HEK293 (cell line): Measurements from ENCODE around the gene KIAA1586.

Source experiments
- CTCF ChIA-PET: fragments of 350-600 bp; formaldehyde crosslinking; extraction: SDS; loops from one replicate; lab custom pipeline; 2021; ENCODE audit warnings: antibody characterized with exemption; lab: Yijun Ruan, JAX
- POLR2A ChIA-PET: fragments of 300-600 bp; formaldehyde crosslinking; extraction: SDS; loops from one replicate; lab custom pipeline; 2020; ENCODE audit warnings: antibody characterized with exemption, inconsistent platforms; lab: Yijun Ruan, JAX
- H3K27ac ChIP-seq: fragments of 200-500 bp; sonication (Bioruptor generic); 2 replicates; pipeline ENCODE4 v1.5.1; 2014; ENCODE audit warnings: low read depth, low read length, control low read depth, inconsistent platforms; ENCODE audit errors: extremely low read depth
- H3K36me3 ChIP-seq, 2 experiments: fragments of 200-500 bp in 1 of 2; sonication (Bioruptor generic) in 1 of 2; 1 replicate in 1 of 2; 2 replicates in 1 of 2; pipeline ENCODE4 v1.5.1; 2014 to 2017; ENCODE audit warnings: inconsistent platforms in 2 of 2, low read length in 2 of 2; ENCODE audit not compliant: control insufficient read depth in 2 of 2, insufficient read depth in 1 of 2
- H3K4me1 ChIP-seq: fragments of 200-500 bp; sonication (Bioruptor generic); 2 replicates; pipeline ENCODE4 v1.5.1; 2014; ENCODE audit warnings: mild to moderate bottlenecking, low read length, inconsistent platforms; ENCODE audit not compliant: control insufficient read depth, insufficient read depth
- H3K4me3 ChIP-seq: 2 replicates; pipeline ENCODE4 v1.5.1; 2011; ENCODE audit warnings: low read depth, mild to moderate bottlenecking, control low read depth, low read length, moderate library complexity
- H3K9me3 ChIP-seq: fragments of 200-500 bp; sonication (Bioruptor generic); 2 replicates; pipeline ENCODE4 v1.5.1; 2014; ENCODE audit warnings: low read depth, low read length, inconsistent platforms; ENCODE audit not compliant: control insufficient read depth, insufficient read depth
- FEZF1 ChIP-seq: fragments of 450-650 bp; formaldehyde crosslinking; IDR thresholded peaks from 2 replicates; pipeline ENCODE4 v1.5.1; 2016; ENCODE audit warnings: missing biosample characterization, missing genetic modification characterization
- KLF8 ChIP-seq: fragments of 450-650 bp; formaldehyde crosslinking; IDR thresholded peaks from 2 replicates; pipeline ENCODE4 v1.5.1; 2016; ENCODE audit warnings: missing biosample characterization, missing genetic modification characterization
- KLF9 ChIP-seq: fragments of 450-650 bp; formaldehyde crosslinking; IDR thresholded peaks from 2 replicates; pipeline ENCODE4 v1.5.1; 2016; ENCODE audit warnings: missing biosample characterization, missing genetic modification characterization, low read depth
- RBAK ChIP-seq: fragments of 450-650 bp; formaldehyde crosslinking; IDR thresholded peaks from 2 replicates; pipeline ENCODE4 v1.5.1; 2016; ENCODE audit warnings: missing biosample characterization, missing genetic modification characterization
- REPIN1 ChIP-seq: fragments of 450-650 bp; formaldehyde crosslinking; IDR thresholded peaks from 2 replicates; pipeline ENCODE4 v1.5.1; 2017; ENCODE audit warnings: missing biosample characterization, missing genetic modification characterization, low read depth
- ZBTB20 ChIP-seq: fragments of 450-650 bp; formaldehyde crosslinking; IDR thresholded peaks from 2 replicates; pipeline ENCODE4 v1.5.1; 2016; ENCODE audit warnings: missing biosample characterization, missing genetic modification characterization
- ZNF155 ChIP-seq: fragments of 450-650 bp; formaldehyde crosslinking; IDR thresholded peaks from 2 replicates; pipeline ENCODE4 v1.5.1; 2016; ENCODE audit warnings: missing biosample characterization, missing genetic modification characterization
- ZNF175 ChIP-seq: fragments of 450-650 bp; formaldehyde crosslinking; IDR thresholded peaks from 2 replicates; pipeline ENCODE4 v1.5.1; 2016; ENCODE audit warnings: missing biosample characterization, missing genetic modification characterization
- ZNF324 ChIP-seq: fragments of 450-650 bp; formaldehyde crosslinking; IDR thresholded peaks from 2 replicates; pipeline ENCODE4 v1.5.1; 2016; ENCODE audit warnings: missing biosample characterization, missing genetic modification characterization
- ZNF335 ChIP-seq: fragments of 450-650 bp; formaldehyde crosslinking; conservative IDR thresholded peaks from 2 replicates; pipeline ENCODE4 v1.5.1; 2016; ENCODE audit warnings: missing biosample characterization, missing genetic modification characterization
- ZNF530 ChIP-seq: fragments of 450-650 bp; formaldehyde crosslinking; IDR thresholded peaks from 2 replicates; pipeline ENCODE4 v1.5.1; 2016; ENCODE audit warnings: low read depth, missing biosample characterization, missing genetic modification characterization
- ZNF555 ChIP-seq: fragments of 450-650 bp; formaldehyde crosslinking; conservative IDR thresholded peaks from 2 replicates; pipeline ENCODE4 v1.5.1; 2017; ENCODE audit warnings: missing biosample characterization, mild to moderate bottlenecking, missing genetic modification characterization, inconsistent platforms
- ZNF561 ChIP-seq: fragments of 450-650 bp; IDR thresholded peaks from 2 replicates; pipeline ENCODE4 v1.5.1; 2018; ENCODE audit warnings: missing biosample characterization, missing genetic modification characterization, borderline replicate concordance
- ZNF610 ChIP-seq: fragments of 450-650 bp; formaldehyde crosslinking; IDR thresholded peaks from 2 replicates; pipeline ENCODE4 v1.5.1; 2016; ENCODE audit warnings: missing biosample characterization, missing genetic modification characterization, borderline replicate concordance
- ZNF658 ChIP-seq: fragments of 450-650 bp; formaldehyde crosslinking; IDR thresholded peaks from 2 replicates; pipeline ENCODE4; 2016; ENCODE audit warnings: missing biosample characterization, missing genetic modification characterization
- ZNF707 ChIP-seq: fragments of 450-650 bp; formaldehyde crosslinking; IDR thresholded peaks from 2 replicates; pipeline ENCODE4 v1.5.1; 2016; ENCODE audit warnings: missing biosample characterization, missing genetic modification characterization
- TF ChIP-seq, protein P1 (sequence below): sonication (generic); formaldehyde crosslinking; IDR thresholded peaks from 2 replicates; pipeline ENCODE4 v1.8.1; 2022; ENCODE audit warnings: mild to moderate bottlenecking, moderate library complexity, missing genetic modification reagents
- TF ChIP-seq, protein P2 (sequence below): fragments of 450-650 bp; formaldehyde crosslinking; IDR thresholded peaks from 2 replicates; pipeline ENCODE4 v1.5.1; 2016; ENCODE audit warnings: missing biosample characterization, missing genetic modification characterization, borderline replicate concordance
- TF ChIP-seq, protein P3 (sequence below): fragments of 450-650 bp; formaldehyde crosslinking; IDR thresholded peaks from 2 replicates; pipeline ENCODE4 v1.5.1; 2017; ENCODE audit warnings: missing biosample characterization, missing genetic modification characterization

The KIAA1586 gene

DNA sequence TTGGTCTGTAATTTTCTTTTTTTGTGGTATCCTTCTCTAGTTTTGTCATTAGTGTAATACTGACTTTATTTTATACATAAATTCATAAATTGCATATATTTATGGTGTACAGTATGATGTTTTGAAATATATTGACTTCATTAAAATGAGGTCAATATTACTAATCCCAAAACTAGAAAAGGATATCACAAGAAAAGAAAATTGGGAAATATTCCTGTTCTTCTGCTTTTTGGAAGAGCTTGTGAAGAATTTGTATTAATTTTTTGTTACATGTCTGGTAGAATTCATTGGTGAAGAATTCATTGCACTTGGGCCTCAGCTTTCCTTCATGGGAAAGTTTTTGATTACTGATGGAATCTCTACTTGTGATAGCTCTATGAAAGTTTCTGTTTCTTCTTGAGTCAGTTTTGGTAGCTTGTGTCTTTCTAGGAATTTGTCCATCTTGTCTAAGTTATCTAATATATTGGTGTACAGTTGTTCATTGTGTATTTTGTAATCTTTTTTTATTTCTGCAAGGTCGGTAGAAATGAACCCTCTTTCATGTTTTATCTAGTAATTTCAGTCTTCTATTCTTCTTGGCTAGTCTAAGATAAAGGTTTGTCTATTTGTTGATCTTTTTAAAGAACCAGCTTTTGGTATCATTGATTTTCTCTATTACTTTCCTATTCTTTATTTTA is 32.2 kb downstream of the KIAA1586 start:
- Histone ChIP-seq H3K36me3 (peaks cover 5 to 9% of the 10 kb centered on the region in 2 experiments), H3K4me3 (no peak overlapping the region), H3K9me3 (no peaks in the 10 kb centered on the region)
- TF ChIP-seq, protein P1, sequence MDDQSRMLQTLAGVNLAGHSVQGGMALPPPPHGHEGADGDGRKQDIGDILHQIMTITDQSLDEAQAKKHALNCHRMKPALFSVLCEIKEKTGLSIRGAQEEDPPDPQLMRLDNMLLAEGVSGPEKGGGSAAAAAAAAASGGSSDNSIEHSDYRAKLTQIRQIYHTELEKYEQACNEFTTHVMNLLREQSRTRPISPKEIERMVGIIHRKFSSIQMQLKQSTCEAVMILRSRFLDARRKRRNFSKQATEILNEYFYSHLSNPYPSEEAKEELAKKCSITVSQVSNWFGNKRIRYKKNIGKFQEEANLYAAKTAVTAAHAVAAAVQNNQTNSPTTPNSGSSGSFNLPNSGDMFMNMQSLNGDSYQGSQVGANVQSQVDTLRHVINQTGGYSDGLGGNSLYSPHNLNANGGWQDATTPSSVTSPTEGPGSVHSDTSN (CRISPR knock-in tag), result no peak
- TF ChIP-seq ZNF658 (tag by site-specific recombination), result no peak
- no peak for TF ChIP-seq ZNF561 (tag by site-specific recombination)
- TF ChIP-seq ZNF707 (tag by site-specific recombination), result no peak
- no peak for TF ChIP-seq ZNF335 (tag by site-specific recombination)
- no peak for TF ChIP-seq KLF9 (tag by site-specific recombination)
- no peak for TF ChIP-seq REPIN1 (tag by site-specific recombination)
- TF ChIP-seq, protein P2, sequence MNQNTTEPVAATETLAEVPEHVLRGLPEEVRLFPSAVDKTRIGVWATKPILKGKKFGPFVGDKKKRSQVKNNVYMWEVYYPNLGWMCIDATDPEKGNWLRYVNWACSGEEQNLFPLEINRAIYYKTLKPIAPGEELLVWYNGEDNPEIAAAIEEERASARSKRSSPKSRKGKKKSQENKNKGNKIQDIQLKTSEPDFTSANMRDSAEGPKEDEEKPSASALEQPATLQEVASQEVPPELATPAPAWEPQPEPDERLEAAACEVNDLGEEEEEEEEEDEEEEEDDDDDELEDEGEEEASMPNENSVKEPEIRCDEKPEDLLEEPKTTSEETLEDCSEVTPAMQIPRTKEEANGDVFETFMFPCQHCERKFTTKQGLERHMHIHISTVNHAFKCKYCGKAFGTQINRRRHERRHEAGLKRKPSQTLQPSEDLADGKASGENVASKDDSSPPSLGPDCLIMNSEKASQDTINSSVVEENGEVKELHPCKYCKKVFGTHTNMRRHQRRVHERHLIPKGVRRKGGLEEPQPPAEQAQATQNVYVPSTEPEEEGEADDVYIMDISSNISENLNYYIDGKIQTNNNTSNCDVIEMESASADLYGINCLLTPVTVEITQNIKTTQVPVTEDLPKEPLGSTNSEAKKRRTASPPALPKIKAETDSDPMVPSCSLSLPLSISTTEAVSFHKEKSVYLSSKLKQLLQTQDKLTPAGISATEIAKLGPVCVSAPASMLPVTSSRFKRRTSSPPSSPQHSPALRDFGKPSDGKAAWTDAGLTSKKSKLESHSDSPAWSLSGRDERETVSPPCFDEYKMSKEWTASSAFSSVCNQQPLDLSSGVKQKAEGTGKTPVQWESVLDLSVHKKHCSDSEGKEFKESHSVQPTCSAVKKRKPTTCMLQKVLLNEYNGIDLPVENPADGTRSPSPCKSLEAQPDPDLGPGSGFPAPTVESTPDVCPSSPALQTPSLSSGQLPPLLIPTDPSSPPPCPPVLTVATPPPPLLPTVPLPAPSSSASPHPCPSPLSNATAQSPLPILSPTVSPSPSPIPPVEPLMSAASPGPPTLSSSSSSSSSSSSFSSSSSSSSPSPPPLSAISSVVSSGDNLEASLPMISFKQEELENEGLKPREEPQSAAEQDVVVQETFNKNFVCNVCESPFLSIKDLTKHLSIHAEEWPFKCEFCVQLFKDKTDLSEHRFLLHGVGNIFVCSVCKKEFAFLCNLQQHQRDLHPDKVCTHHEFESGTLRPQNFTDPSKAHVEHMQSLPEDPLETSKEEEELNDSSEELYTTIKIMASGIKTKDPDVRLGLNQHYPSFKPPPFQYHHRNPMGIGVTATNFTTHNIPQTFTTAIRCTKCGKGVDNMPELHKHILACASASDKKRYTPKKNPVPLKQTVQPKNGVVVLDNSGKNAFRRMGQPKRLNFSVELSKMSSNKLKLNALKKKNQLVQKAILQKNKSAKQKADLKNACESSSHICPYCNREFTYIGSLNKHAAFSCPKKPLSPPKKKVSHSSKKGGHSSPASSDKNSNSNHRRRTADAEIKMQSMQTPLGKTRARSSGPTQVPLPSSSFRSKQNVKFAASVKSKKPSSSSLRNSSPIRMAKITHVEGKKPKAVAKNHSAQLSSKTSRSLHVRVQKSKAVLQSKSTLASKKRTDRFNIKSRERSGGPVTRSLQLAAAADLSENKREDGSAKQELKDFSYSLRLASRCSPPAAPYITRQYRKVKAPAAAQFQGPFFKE (tag by site-specific recombination), result no peak
- TF ChIP-seq, protein P3, sequence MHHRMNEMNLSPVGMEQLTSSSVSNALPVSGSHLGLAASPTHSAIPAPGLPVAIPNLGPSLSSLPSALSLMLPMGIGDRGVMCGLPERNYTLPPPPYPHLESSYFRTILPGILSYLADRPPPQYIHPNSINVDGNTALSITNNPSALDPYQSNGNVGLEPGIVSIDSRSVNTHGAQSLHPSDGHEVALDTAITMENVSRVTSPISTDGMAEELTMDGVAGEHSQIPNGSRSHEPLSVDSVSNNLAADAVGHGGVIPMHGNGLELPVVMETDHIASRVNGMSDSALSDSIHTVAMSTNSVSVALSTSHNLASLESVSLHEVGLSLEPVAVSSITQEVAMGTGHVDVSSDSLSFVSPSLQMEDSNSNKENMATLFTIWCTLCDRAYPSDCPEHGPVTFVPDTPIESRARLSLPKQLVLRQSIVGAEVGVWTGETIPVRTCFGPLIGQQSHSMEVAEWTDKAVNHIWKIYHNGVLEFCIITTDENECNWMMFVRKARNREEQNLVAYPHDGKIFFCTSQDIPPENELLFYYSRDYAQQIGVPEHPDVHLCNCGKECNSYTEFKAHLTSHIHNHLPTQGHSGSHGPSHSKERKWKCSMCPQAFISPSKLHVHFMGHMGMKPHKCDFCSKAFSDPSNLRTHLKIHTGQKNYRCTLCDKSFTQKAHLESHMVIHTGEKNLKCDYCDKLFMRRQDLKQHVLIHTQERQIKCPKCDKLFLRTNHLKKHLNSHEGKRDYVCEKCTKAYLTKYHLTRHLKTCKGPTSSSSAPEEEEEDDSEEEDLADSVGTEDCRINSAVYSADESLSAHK (tag by site-specific recombination), result no peak
- TF ChIP-seq ZNF324 (tag by site-specific recombination), result no peak
- no peak for TF ChIP-seq ZNF175 (tag by site-specific recombination)
- no peak for TF ChIP-seq ZBTB20
- TF ChIP-seq RBAK, result no peak
- TF ChIP-seq ZNF555 (tag by site-specific recombination), result no peak
- TF ChIP-seq ZNF530 (tag by site-specific recombination), result no peak
- TF ChIP-seq ZNF610 (tag by site-specific recombination), result no peak
- no peak for TF ChIP-seq ZNF155 (tag by site-specific recombination)
- TF ChIP-seq KLF8 (tag by site-specific recombination), result no peak
- TF ChIP-seq FEZF1 (tag by site-specific recombination), result no peak
- TF ChIP-seq, all 188 proteins: peak for 0
- ChIA-PET CTCF (interaction anchor here (0.6 to 1.0 kb wide), 2 partner anchors 238 to 324 kb away, joined by 3 to 4 read pairs; no protein-coding TSS in a partner anchor), POLR2A (no interaction called here)
- H3K27ac ChIP-seq, result no peak overlapping the region
- H3K4me1 ChIP-seq, result no peaks in the 10 kb centered on the region
